ENCODE data around the gene ZBTB7B.

The ZBTB7B gene

GRCh38 chr1:154963643-154964042, 39.0 kb upstream of the ZBTB7B start:
- Histone ChIP-seq H3K9ac (peak overlapping the region in 10 of 11 experiments; percentile 31 to 99 (median 96); a peak in 16 of 22 replicates), H3K9me3 (replicated peaks in 1 of 11) (no peaks in the 10 kb centered on the region)

DNA sequence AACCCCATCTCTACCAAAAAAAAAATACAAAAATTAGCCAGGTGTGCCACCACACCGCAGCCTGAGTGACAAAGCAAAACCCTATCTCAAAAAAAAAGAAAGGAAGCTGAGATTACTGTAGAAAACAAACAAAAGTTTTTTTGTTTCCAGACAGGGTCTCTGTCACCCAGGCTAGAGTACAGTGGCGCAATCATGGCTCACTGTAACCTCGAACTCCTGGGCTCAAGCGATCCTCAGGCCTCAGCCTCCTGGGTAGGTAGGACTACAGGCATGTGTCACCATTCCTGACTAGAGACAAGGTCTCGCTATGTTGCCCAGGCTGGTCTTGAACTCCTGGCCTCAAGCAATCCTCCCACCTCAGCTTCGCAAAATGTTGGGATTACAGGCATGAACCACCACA, 38.2 kb upstream of the ZBTB7B start:
- no peaks in the 10 kb centered on the region for H3K27me3 ChIP-seq
- H3K4me2 ChIP-seq = peak overlapping the region in 8 of 11 experiments; percentile 89 to 99 (median 92); a peak in 9 of 22 replicates
- peaks cover 0 to 61% (median 28%) of the 10 kb centered on the region in 11 experiments; a peak in 16 of 22 replicates for H4K20me1 ChIP-seq
- no peaks in the 10 kb centered on the region for H3K9me3 ChIP-seq (replicated peaks in 1 of 11)
- peak in 1 of 11 experiments; percentile 29; a peak in 1 of 22 replicates for TF ChIP-seq Cebpa-rat (IDR thresholded peaks at IDR 0.05)
- H3K9ac ChIP-seq = peak overlapping the region in 8 of 11 experiments; percentile 14 to 99 (median 96); a peak in 6 of 22 replicates
- H3K36me3 ChIP-seq = peaks cover 64 to 75% (median 70%) of the 10 kb centered on the region in 11 experiments
- H3K4me1 ChIP-seq = peaks cover 44 to 88% (median 64%) of the 10 kb centered on the region in 10 experiments
- peak overlapping the region in 1 of 11 experiments; percentile 42; a peak in 1 of 22 replicates for H3K27ac ChIP-seq
- no peak overlapping the region for H3K4me3 ChIP-seq

More at GRCh38 chr1:154963643-154964042, 39.0 kb upstream of the ZBTB7B start:
- peak overlapping the region in 1 of 11 experiments; percentile 42; a peak in 1 of 22 replicates for H3K27ac ChIP-seq
- H3K27me3 ChIP-seq = no peaks in the 10 kb centered on the region
- no peak for TF ChIP-seq Cebpa-rat (IDR thresholded peaks at IDR 0.05)
- peaks cover 0 to 54% (median 25%) of the 10 kb centered on the region in 11 experiments; a peak in 15 of 22 replicates for H4K20me1 ChIP-seq
- H3K4me1 ChIP-seq = peaks cover 44 to 88% (median 63%) of the 10 kb centered on the region in 10 experiments
- peak overlapping the region in 2 of 10 experiments; percentile 80 to 84; a peak in 2 of 20 replicates for H3K4me3 ChIP-seq
- peak overlapping the region; percentile 87 to 99 (median 92) for H3K4me2 ChIP-seq
- peaks cover 68 to 75% (median 70%) of the 10 kb centered on the region in 11 experiments for H3K36me3 ChIP-seq

DNA sequence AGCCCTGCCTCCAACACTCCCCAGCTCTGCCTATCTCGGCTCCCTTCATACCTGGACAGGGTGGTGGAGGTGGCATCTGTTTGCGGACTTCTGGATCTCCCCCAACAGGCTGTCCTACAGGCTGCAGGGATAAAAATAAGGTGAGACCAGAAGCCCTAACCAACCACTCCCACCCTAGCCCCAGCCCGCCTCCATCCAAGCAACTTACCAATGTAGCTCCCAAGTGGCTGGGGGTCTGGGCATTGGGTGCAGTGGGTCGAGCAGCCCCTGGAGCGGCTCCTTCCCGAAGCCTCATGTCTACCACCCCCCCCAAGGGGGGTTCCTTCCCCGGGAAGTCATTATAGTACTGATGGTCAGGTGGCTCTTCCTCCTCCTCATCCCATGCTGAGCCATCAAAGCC, 36.5 kb upstream of the ZBTB7B start:
- Histone ChIP-seq H3K9me3 (replicated peaks in 1 of 11) (no peaks in the 10 kb centered on the region), H3K4me3 (no peak overlapping the region), H3K27me3 (no peaks in the 10 kb centered on the region), H3K4me1 (peaks cover 45 to 91% (median 66%) of the 10 kb centered on the region in 10 experiments), H4K20me1 (peaks cover 10 to 72% (median 34%) of the 10 kb centered on the region in 11 experiments; a peak in 18 of 22 replicates), H3K4me2 (0 out of 22 replicates have a peak overlapping the region, but pooled peaks of 1 of the 11 experiments have one; percentile 17), H3K9ac (peak overlapping the region in 2 of 11 experiments; percentile 6 to 40; a peak in 2 of 22 replicates), H3K27ac (no peak overlapping the region), H3K36me3 (peaks cover 60 to 75% (median 68%) of the 10 kb centered on the region in 11 experiments)
- no peak for TF ChIP-seq Cebpa-rat (IDR thresholded peaks at IDR 0.05)

- H3K27ac ChIP-seq = peak overlapping the region in 2 of 11 experiments; percentile 10 to 18; a peak in 4 of 22 replicates
Measured at GRCh38 chr1:154967331-154967950, 35.2 kb upstream of the ZBTB7B start.

GRCh38 chr1:154968731-154969130, 33.9 kb upstream of the ZBTB7B start:
- Histone ChIP-seq H3K36me3 (peaks cover 53 to 61% (median 58%) of the 10 kb centered on the region in 11 experiments), H3K27me3 (no peaks in the 10 kb centered on the region), H3K4me3 (peak overlapping the region in 7 of 10 experiments; percentile 43 to 76 (median 62); a peak in 13 of 20 replicates), H3K4me2 (peak overlapping the region; percentile 89 to 100 (median 98)), H3K9ac (peak overlapping the region; percentile 65 to 99 (median 79)), H3K4me1 (peaks cover 51 to 96% (median 74%) of the 10 kb centered on the region in 10 experiments), H4K20me1 (peaks cover 26 to 82% (median 44%) of the 10 kb centered on the region in 11 experiments; a peak in 19 of 22 replicates), H3K27ac (peak overlapping the region in 10 of 11 experiments; percentile 49 to 90 (median 78); a peak in 17 of 22 replicates), H3K9me3 (replicated peaks in 1 of 11) (no peaks in the 10 kb centered on the region)
- TF ChIP-seq Cebpa-rat (IDR thresholded peaks at IDR 0.05) = no peak

More at GRCh38 chr1:154967331-154967950, 35.2 kb upstream of the ZBTB7B start:
- no peaks in the 10 kb centered on the region for H3K27me3 ChIP-seq
- peak overlapping the region in 1 of 10 experiments; percentile 76; a peak in 1 of 20 replicates for H3K4me3 ChIP-seq
- peaks cover 56 to 100% (median 77%) of the 10 kb centered on the region in 10 experiments for H3K4me1 ChIP-seq
- peak overlapping the region; percentile 6 to 99 (median 79); a peak in 12 of 22 replicates for H3K9ac ChIP-seq
- H3K9me3 ChIP-seq (replicated peaks in 1 of 11) = no peaks in the 10 kb centered on the region
- no peak for TF ChIP-seq Cebpa-rat (IDR thresholded peaks at IDR 0.05)
- peaks cover 20 to 74% (median 37%) of the 10 kb centered on the region in 11 experiments; a peak in 19 of 22 replicates for H4K20me1 ChIP-seq
- H3K4me2 ChIP-seq = peak overlapping the region in 6 of 11 experiments; percentile 17 to 100 (median 74); a peak in 12 of 22 replicates
- H3K36me3 ChIP-seq = peaks cover 60 to 74% (median 68%) of the 10 kb centered on the region in 11 experiments

DNA sequence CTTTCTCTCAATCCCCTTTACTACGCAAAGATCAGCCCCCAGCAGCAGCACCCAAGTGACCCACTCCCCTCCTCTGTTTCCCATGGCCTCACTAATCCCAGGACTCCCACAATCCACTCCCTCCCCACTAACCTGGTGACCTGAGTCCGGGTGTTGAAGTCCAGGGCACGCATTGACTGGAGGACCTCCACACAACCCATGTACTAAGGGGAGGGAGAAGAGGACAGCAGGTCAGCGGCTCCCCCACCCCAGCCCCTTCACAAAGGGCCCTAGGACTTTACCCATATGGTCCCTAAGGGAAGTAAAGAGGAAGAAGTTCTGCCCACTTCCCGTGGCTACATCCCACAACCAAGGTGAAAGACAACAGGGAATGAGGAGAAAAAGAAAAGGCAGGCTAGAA, 33.4 kb upstream of the ZBTB7B start:
- H3K4me3 ChIP-seq = peak overlapping the region in 9 of 10 experiments; percentile 43 to 76 (median 59); a peak in 18 of 20 replicates
- no peak for TF ChIP-seq Cebpa-rat (IDR thresholded peaks at IDR 0.05)

DNA sequence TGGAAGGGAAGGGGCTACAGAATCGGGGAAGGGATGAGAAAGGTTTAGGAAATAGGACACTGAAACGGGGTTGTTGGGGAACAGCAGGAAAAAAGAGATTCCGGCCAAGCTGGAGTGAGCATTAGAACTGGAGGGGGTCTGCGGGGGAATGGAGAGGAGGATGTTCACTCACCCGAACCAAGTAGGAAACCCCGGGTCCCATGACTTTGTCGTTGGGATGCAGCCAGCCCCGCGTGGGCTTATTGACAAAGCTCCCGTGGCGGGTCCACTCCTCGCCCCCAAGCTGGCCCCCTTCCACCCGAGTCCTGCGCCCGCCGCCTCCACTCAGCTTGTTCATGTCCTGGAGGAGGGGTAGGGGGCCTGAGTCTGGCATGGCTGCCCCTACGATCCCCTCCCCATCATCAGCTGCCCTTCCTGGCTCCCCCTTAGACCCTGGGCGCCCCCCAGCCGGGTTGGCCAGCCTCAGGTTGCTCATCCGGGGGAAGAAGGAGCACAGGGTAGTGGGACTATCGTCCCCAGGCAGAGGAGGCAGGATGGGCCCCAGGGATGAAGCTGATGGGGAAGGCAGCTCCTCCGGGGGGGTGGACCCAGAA, 32.6 kb upstream of the ZBTB7B start:
- Histone ChIP-seq H3K36me3 (peaks cover 40 to 49% (median 46%) of the 10 kb centered on the region in 11 experiments), H3K9me3 (replicated peaks in 1 of 11) (no peaks in the 10 kb centered on the region), H3K27ac (peak overlapping the region; percentile 49 to 90 (median 78); a peak in 21 of 22 replicates), H3K27me3 (no peaks in the 10 kb centered on the region), H3K4me2 (peak overlapping the region; percentile 89 to 100 (median 98)), H3K9ac (peak overlapping the region; percentile 65 to 99 (median 79)), H3K4me1 (peaks cover 45 to 84% (median 65%) of the 10 kb centered on the region in 10 experiments), H4K20me1 (peaks cover 26 to 80% (median 39%) of the 10 kb centered on the region in 11 experiments; a peak in 19 of 22 replicates), H3K4me3 (peak overlapping the region; percentile 38 to 76 (median 59))
- no peak for TF ChIP-seq Cebpa-rat (IDR thresholded peaks at IDR 0.05)

More for the DNA sequence above, 33.4 kb upstream of the ZBTB7B start:
- Histone ChIP-seq H3K27me3 (no peaks in the 10 kb centered on the region), H3K4me2 (peak overlapping the region; percentile 89 to 100 (median 98)), H3K36me3 (peaks cover 48 to 56% (median 53%) of the 10 kb centered on the region in 11 experiments), H4K20me1 (peaks cover 26 to 82% (median 41%) of the 10 kb centered on the region in 11 experiments; a peak in 19 of 22 replicates), H3K4me1 (peaks cover 46 to 91% (median 70%) of the 10 kb centered on the region in 10 experiments), H3K27ac (peak overlapping the region in 10 of 11 experiments; percentile 49 to 90 (median 78); a peak in 18 of 22 replicates), H3K9ac (peak overlapping the region; percentile 65 to 99 (median 79)), H3K9me3 (replicated peaks in 1 of 11) (no peaks in the 10 kb centered on the region)

GRCh38 chr1:154970631-154971340, 31.8 kb upstream of the ZBTB7B start, which contains the start of gene SHC1:
TSS of gene SHC1 (minus strand) at chr1:154970747. CDS start at chr1:154970526, 221 bp downstream.
- H3K4me3 ChIP-seq = peak within 1 kb of the TSS; percentile 38 to 76 (median 59)
- H3K4me2 ChIP-seq = peak within 1 kb of the TSS; percentile 89 to 100 (median 98)
- peaks cover 32 to 42% (median 38%) of the 10 kb centered on the region in 11 experiments for H3K36me3 ChIP-seq
- H3K4me1 ChIP-seq = peaks cover 45 to 76% (median 65%) of the 10 kb centered on the region in 10 experiments
- H3K27me3 ChIP-seq = no peaks in the 10 kb centered on the region
- no peak for TF ChIP-seq Cebpa-rat (IDR thresholded peaks at IDR 0.05)
- peaks cover 22 to 72% (median 39%) of the 10 kb centered on the region in 11 experiments; a peak in 19 of 22 replicates for H4K20me1 ChIP-seq
- H3K27ac ChIP-seq = peak within 1 kb of the TSS; percentile 49 to 90 (median 78); a peak in 21 of 22 replicates
- H3K9ac ChIP-seq = peak within 1 kb of the TSS; percentile 65 to 99 (median 79)
- no peaks in the 10 kb centered on the region for H3K9me3 ChIP-seq (replicated peaks in 1 of 11)
